ENCODE measurements around the gene NTMT1. TPM values are rescaled to one million over a fixed set of nuclear protein-coding genes. Genes with fewer than 3 reads are reported as not detected.
A peak's percentile ranks its signal among the peaks of the same experiment; 100 is the strongest.

The NTMT1 gene
- total RNA-seq, 4 donors from 2014 or later = 23.9 to 30.6 (median 27.5) TPM

DNA sequence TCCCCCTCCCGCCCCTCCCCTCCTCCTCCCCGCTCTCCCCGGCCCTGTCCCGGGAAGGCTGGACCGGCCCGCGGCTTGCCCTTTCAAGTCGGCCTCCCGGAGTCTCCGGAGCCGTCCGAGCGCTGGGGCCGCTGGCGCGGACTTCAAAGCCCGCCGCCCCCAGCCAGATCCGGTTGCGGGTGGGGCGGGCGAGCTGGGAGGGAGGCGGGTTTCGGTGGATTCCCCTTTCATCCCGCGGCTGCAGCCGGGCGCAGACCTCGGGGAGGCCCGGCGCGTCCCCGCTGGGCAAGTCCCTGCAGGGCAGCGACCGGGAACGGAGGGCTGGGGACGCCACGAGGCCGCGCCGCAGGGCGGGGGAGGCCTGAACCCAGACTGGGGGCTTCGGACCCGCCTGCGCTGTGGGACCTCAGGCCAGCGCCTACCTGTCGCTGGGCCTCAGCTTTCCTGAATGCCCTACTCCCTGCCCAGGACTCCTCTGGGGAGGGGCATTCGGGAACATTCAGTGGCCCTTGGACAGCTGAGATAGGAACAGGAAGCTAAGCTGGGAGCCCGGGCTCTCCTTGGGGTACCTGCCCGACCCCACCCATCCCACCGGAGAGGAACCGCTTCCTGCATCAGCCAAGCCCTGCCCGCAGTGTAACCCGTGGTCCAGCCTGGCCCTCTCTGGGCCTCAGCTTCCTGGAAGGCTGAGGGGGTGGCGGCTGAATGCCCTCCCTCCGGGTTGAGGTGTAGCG, 28.4 kb upstream of the NTMT1 start:
- TF ChIP-seq EP300 (IDR thresholded peaks at IDR 0.05) (no peak), CTCF (IDR thresholded peaks at IDR 0.05) (no peak), POLR2A (IDR thresholded peaks at IDR 0.05) (no peak)

DNA sequence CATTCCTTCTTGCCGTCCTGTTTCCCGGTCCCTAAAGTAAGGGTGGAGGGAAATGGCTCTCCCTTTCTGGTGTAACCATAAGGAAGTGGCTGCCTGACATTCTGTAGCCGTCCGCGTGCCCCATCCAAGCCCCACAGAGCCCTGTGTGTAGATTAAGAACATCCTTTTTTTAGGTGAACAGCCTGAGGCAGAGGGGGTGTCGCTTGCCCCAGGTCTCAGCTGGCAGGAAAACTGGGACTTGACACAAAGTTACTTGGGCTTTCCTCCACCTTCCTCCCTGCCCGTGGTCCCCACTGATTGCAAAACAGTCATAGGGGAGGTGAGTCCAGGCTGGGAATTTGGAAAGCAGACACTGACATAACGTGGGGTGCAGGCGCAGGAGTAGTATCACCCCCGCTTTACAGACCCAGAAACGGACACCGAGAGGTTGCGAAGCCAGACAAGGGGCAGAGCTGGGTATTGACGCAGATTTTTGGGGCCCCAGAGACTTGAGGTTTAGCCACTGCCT, 27.8 kb upstream of the NTMT1 start:
- WGBS, 2 donors = 62 to 67% methylated on average over 14 of the region's 14 CpGs
- H3K4me1 ChIP-seq = peaks cover 0 to 51% (median 16%) of the 10 kb centered on the region in 4 donors
- H3K27me3 ChIP-seq = no peaks in the 10 kb centered on the region
- no peak for TF ChIP-seq POLR2A (IDR thresholded peaks at IDR 0.05)
- no peak for TF ChIP-seq CTCF (IDR thresholded peaks at IDR 0.05)
- no peak for TF ChIP-seq EP300 (IDR thresholded peaks at IDR 0.05)
- H3K4me3 ChIP-seq = peak overlapping the region in 2 of 4 donors; percentile 46 to 59
- no peak for DNase-seq (ENCODE audit: low spot score in 2 of 2)
- H3K27ac ChIP-seq = peak overlapping the region; percentile 85 to 94 (median 91)
- H3K9me3 ChIP-seq = no peaks in the 10 kb centered on the region
- H3K36me3 ChIP-seq = no peaks in the 10 kb centered on the region

More for the DNA sequence above, 28.4 kb upstream of the NTMT1 start:
- Histone ChIP-seq H3K27ac (peak overlapping the region; percentile 85 to 94 (median 91)), H3K36me3 (no peaks in the 10 kb centered on the region), H3K4me3 (peak overlapping the region; percentile 41 to 59 (median 52)), H3K27me3 (no peaks in the 10 kb centered on the region), H3K4me1 (peaks cover 0 to 45% (median 16%) of the 10 kb centered on the region in 4 donors), H3K9me3 (no peaks in the 10 kb centered on the region)
- 7 to 8% methylated on average over 18 to 25 of the region's 57 CpGs for WGBS, 2 donors
- no peak for DNase-seq (ENCODE audit: low spot score in 2 of 2)

GRCh38 chr9:129601082-129601674, 24.8 kb upstream of the NTMT1 start:
- TF ChIP-seq EP300 (IDR thresholded peaks at IDR 0.05) (no peak), POLR2A (IDR thresholded peaks at IDR 0.05) (no peak)

GRCh38 chr9:129602598-129603415, 23.2 kb upstream of the NTMT1 start:
- Histone ChIP-seq H3K27me3 (no peaks in the 10 kb centered on the region), H3K36me3 (no peaks in the 10 kb centered on the region), H3K4me1 (peaks cover 0 to 33% (median 15%) of the 10 kb centered on the region in 4 donors), H3K27ac (peak overlapping the region in 2 of 4 donors; percentile 17 to 27), H3K4me3 (no peak overlapping the region), H3K9me3 (no peaks in the 10 kb centered on the region)
- WGBS, 2 donors = 57 to 60% methylated on average over 10 of the region's 10 CpGs
- no peak for TF ChIP-seq EP300 (IDR thresholded peaks at IDR 0.05)
- no peak for TF ChIP-seq POLR2A (IDR thresholded peaks at IDR 0.05)
- TF ChIP-seq CTCF (IDR thresholded peaks at IDR 0.05) = no peak
- no peak for DNase-seq (ENCODE audit: low spot score in 2 of 2)

More at GRCh38 chr9:129601082-129601674, 24.8 kb upstream of the NTMT1 start:
- no peaks in the 10 kb centered on the region for H3K9me3 ChIP-seq
- peaks cover 0 to 34% (median 15%) of the 10 kb centered on the region in 4 donors for H3K4me1 ChIP-seq
- H3K27me3 ChIP-seq = no peaks in the 10 kb centered on the region
- 78 to 87% methylated on average over 9 of the region's 9 CpGs for WGBS, 2 donors
- no peaks in the 10 kb centered on the region for H3K36me3 ChIP-seq
- no peak for DNase-seq (ENCODE audit: low spot score in 2 of 2)
- H3K4me3 ChIP-seq = no peak overlapping the region
- no peak overlapping the region for H3K27ac ChIP-seq

- H3K4me3 ChIP-seq = no peak overlapping the region
- DNase-seq (ENCODE audit: low spot score in 2 of 2) = no peak
- no peaks in the 10 kb centered on the region for H3K9me3 ChIP-seq
- H3K36me3 ChIP-seq = no peaks in the 10 kb centered on the region
- 66 to 73% methylated on average over 12 of the region's 12 CpGs for WGBS, 2 donors
- no peaks in the 10 kb centered on the region for H3K27me3 ChIP-seq
- TF ChIP-seq EP300 (IDR thresholded peaks at IDR 0.05) = no peak
- no peak for TF ChIP-seq CTCF (IDR thresholded peaks at IDR 0.05)
- TF ChIP-seq POLR2A (IDR thresholded peaks at IDR 0.05) = no peak
- peaks cover 0 to 40% (median 20%) of the 10 kb centered on the region in 4 donors for H3K4me1 ChIP-seq
- no peak overlapping the region for H3K27ac ChIP-seq
Measured at GRCh38 chr9:129604056-129604765, 21.8 kb upstream of the NTMT1 start.
